ENCODE data around the gene EPHB6.

EPHB6 gene

GRCh38 chr7:142894985-142895593, 40.2 kb downstream of the EPHB6 start:
- no peak overlapping the region for H3K4me3 ChIP-seq (ENCODE audit: low read length)
- TF ChIP-seq CTCF (IDR thresholded peaks at IDR 0.05; ENCODE audit: insufficient read depth, low read depth, low read length, missing control alignments), result no peak
- no peak for DNase-seq (ENCODE audit: low read depth)

GRCh38 chr7:142896151-142896550, 41.3 kb downstream of the EPHB6 start:
- H3K4me3 ChIP-seq (ENCODE audit: low read length), result no peak overlapping the region
- no peak for DNase-seq (ENCODE audit: low read depth)
- no peak for TF ChIP-seq CTCF (IDR thresholded peaks at IDR 0.05; ENCODE audit: insufficient read depth, low read depth, low read length, missing control alignments)

- H3K4me3 ChIP-seq (ENCODE audit: low read length), result no peak overlapping the region
- no peak for DNase-seq (ENCODE audit: low read depth)
- TF ChIP-seq CTCF (IDR thresholded peaks at IDR 0.05; ENCODE audit: insufficient read depth, low read depth, low read length, missing control alignments), result no peak
Observed at GRCh38 chr7:142896741-142897379, 42.0 kb downstream of the EPHB6 start.

GRCh38 chr7:142897691-142898090, 42.8 kb downstream of the EPHB6 start:
- DNase-seq (ENCODE audit: low read depth), result no peak
- no peak overlapping the region for H3K4me3 ChIP-seq (ENCODE audit: low read length)
- no peak for TF ChIP-seq CTCF (IDR thresholded peaks at IDR 0.05; ENCODE audit: insufficient read depth, low read depth, low read length, missing control alignments)

- no peak for TF ChIP-seq CTCF (IDR thresholded peaks at IDR 0.05; ENCODE audit: insufficient read depth, low read depth, low read length, missing control alignments)
- no peak for DNase-seq (ENCODE audit: low read depth)
- no peak overlapping the region for H3K4me3 ChIP-seq (ENCODE audit: low read length)
Observed at GRCh38 chr7:142898377-142899170, 43.7 kb downstream of the EPHB6 start.

GRCh38 chr7:142899661-142900060, 44.8 kb downstream of the EPHB6 start:
- DNase-seq (ENCODE audit: low read depth), result no peak
- H3K4me3 ChIP-seq (ENCODE audit: low read length), result no peak overlapping the region
- TF ChIP-seq CTCF (IDR thresholded peaks at IDR 0.05; ENCODE audit: insufficient read depth, low read depth, low read length, missing control alignments), result no peak

Data from epithelial cell of esophagus (primary cell).